ENCODE measurements around the gene TET3.

The TET3 gene

DNA sequence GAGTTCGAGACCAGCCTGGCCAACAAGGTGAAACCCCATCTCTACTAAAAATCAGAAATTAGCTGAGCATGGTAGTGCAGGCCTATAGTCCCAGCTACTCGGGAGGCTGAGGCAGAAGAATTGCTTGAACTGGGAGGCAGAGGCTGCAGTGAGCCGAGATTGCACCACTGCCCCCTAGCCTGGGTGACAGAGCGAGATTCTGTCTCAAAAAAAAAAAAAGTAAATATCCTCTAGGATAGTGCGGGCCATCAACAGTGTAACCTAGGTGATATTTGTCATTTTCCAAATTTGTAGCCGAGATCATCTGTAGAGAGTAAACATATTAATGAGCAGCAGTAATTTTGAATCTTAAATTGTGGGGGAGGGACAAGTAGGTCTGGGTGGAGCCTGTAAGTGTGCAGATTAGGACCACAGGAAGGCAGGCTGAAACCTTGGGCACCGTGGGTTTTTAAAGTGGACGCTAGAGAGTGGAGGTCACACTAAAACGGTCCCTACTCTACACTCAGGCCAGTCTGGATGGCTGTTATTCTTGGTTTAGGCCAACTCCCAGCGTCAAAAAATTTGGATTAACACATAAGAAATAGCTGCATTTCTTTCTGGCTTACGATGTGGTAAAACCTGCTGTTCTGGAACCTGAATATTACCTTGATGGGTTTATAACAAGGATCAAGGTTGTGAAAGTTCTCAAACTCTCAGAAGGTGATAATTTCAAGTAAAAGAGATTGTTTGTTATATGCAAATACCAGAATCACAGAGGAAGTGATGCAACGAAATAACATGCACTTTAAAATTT lies 22.7 kb upstream of the TET3 start:
- Histone ChIP-seq H3K27ac (ENCODE audit: low read depth, low read length) (no peak overlapping the region), H3K4me1 (ENCODE audit: control insufficient read depth, low read length) (peaks cover 7% of the 10 kb centered on the region; the same call in 1 of the 2 replicates), H3K4me2 (ENCODE audit: low read length) (no peak overlapping the region), H3K9me2 (replicated peaks; ENCODE audit: control insufficient read depth, low read length) (no peaks in the 10 kb centered on the region), H4K20me1 (ENCODE audit: control insufficient read depth, insufficient read depth, low read depth, low read length) (no peaks in the 10 kb centered on the region), H3K36me3 (ENCODE audit: control insufficient read depth, low read length) (peaks cover 26% of the 10 kb centered on the region), H3K4me3 (ENCODE audit: low read length) (no peak overlapping the region), H3F3A (ENCODE audit: control insufficient read depth, insufficient read depth) (no peaks in the 10 kb centered on the region; the same call in 1 of the 2 replicates), H3K27me3 (ENCODE audit: control insufficient read depth, low read length) (no peaks in the 10 kb centered on the region), H3K9me3 (ENCODE audit: control insufficient read depth, insufficient read depth, low read length) (no peaks in the 10 kb centered on the region), H3K79me2 (ENCODE audit: control insufficient read depth, low read length) (no peaks in the 10 kb centered on the region)
- TF ChIP-seq EZH2phosphoT487 (IDR thresholded peaks at IDR 0.05; ENCODE audit: borderline replicate concordance, low read length): no peak
- TF ChIP-seq, protein P1, sequence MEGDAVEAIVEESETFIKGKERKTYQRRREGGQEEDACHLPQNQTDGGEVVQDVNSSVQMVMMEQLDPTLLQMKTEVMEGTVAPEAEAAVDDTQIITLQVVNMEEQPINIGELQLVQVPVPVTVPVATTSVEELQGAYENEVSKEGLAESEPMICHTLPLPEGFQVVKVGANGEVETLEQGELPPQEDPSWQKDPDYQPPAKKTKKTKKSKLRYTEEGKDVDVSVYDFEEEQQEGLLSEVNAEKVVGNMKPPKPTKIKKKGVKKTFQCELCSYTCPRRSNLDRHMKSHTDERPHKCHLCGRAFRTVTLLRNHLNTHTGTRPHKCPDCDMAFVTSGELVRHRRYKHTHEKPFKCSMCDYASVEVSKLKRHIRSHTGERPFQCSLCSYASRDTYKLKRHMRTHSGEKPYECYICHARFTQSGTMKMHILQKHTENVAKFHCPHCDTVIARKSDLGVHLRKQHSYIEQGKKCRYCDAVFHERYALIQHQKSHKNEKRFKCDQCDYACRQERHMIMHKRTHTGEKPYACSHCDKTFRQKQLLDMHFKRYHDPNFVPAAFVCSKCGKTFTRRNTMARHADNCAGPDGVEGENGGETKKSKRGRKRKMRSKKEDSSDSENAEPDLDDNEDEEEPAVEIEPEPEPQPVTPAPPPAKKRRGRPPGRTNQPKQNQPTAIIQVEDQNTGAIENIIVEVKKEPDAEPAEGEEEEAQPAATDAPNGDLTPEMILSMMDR (IDR thresholded peaks at IDR 0.05; ENCODE audit: low read depth, low read length, poor library complexity, severe bottlenecking): peak; percentile 9

DNA sequence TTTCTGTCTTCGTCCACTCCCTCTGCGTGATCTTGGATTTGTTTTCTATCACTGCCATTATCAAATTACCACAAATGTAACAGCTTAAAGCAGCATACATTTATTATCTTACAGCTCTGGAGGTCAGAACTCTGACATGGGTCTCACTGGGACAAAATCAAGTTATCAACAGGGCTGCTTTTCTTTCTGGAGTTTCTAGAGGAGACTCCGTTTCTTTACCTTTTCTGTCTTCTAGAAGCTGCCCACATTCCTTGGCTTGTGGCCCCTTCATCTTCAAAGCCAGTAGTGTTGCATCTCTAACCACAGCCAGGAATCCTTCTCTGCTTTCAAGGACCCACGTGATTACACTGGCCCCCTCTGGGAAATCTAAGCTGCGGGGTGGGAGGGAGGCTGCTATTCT lies 21.9 kb upstream of the TET3 start:
- H3K79me2 ChIP-seq (ENCODE audit: control insufficient read depth, low read length): no peaks in the 10 kb centered on the region
- no peak overlapping the region for H3K4me2 ChIP-seq (ENCODE audit: low read length)
- H4K20me1 ChIP-seq (ENCODE audit: control insufficient read depth, insufficient read depth, low read depth, low read length): no peaks in the 10 kb centered on the region
- no peaks in the 10 kb centered on the region for H3K9me2 ChIP-seq (replicated peaks; ENCODE audit: control insufficient read depth, low read length)
- no peak overlapping the region for H3K4me3 ChIP-seq (ENCODE audit: low read length)
- H3F3A ChIP-seq (ENCODE audit: control insufficient read depth, insufficient read depth): no peaks in the 10 kb centered on the region; the same call in 1 of the 2 replicates
- H3K4me1 ChIP-seq (ENCODE audit: control insufficient read depth, low read length): peaks cover 7% of the 10 kb centered on the region; the same call in 1 of the 2 replicates
- no peaks in the 10 kb centered on the region for H3K9me3 ChIP-seq (ENCODE audit: control insufficient read depth, insufficient read depth, low read length)
- H3K27ac ChIP-seq (ENCODE audit: low read depth, low read length): no peak overlapping the region
- H3K27me3 ChIP-seq (ENCODE audit: control insufficient read depth, low read length): no peaks in the 10 kb centered on the region
- no peak for TF ChIP-seq EZH2phosphoT487 (IDR thresholded peaks at IDR 0.05; ENCODE audit: borderline replicate concordance, low read length)
- TF ChIP-seq, protein P1 (IDR thresholded peaks at IDR 0.05; ENCODE audit: low read depth, low read length, poor library complexity, severe bottlenecking): no peak
- peaks cover 20% of the 10 kb centered on the region for H3K36me3 ChIP-seq (ENCODE audit: control insufficient read depth, low read length)

DNA sequence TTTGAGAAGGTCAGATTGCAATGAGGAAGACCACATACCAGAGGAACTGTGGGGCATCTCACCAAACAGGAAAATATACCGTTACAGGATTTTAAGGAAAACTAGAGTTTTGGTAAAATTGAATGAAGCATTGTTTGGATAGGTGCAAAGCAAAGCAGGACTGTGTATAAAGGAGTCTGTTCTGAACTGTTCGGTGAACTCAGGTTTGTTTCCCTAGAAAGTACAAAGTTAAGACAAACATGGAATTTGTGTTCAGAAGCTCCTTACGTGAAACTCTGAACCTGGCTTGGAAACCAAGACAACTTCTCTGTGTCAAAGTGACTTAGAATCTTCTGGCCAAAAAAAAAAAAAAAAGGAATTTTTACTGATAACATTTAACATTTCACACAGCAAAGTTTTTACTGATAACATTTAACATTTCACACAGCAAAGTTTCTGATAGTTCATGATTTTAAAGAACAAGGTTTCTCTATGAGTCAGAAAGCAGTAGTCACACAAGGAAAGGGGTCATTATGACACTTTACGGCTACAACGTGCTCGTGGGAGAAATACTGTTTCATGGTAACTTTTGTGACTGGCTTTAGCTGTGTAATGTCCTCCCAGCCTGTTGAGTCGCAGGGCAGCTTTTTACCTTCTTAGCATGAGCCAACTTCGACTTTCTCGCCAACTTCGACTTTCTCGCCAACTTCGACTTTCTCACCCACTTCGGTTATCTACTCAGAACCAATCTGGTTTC lies 21.2 kb upstream of the TET3 start:
- Histone ChIP-seq H3K4me2 (ENCODE audit: low read length) (no peak overlapping the region), H3K27me3 (ENCODE audit: control insufficient read depth, low read length) (no peaks in the 10 kb centered on the region), H3K4me3 (ENCODE audit: low read length) (no peak overlapping the region), H3K9me3 (ENCODE audit: control insufficient read depth, insufficient read depth, low read length) (no peaks in the 10 kb centered on the region), H3K79me2 (ENCODE audit: control insufficient read depth, low read length) (no peaks in the 10 kb centered on the region), H3K27ac (ENCODE audit: low read depth, low read length) (no peak overlapping the region), H3K36me3 (ENCODE audit: control insufficient read depth, low read length) (peaks cover 13% of the 10 kb centered on the region), H3K4me1 (ENCODE audit: control insufficient read depth, low read length) (peaks cover 7% of the 10 kb centered on the region; the same call in 1 of the 2 replicates), H3F3A (ENCODE audit: control insufficient read depth, insufficient read depth) (no peaks in the 10 kb centered on the region; the same call in 1 of the 2 replicates), H3K9me2 (replicated peaks; ENCODE audit: control insufficient read depth, low read length) (no peaks in the 10 kb centered on the region), H4K20me1 (ENCODE audit: control insufficient read depth, insufficient read depth, low read depth, low read length) (no peaks in the 10 kb centered on the region)
- TF ChIP-seq, protein P1 (IDR thresholded peaks at IDR 0.05; ENCODE audit: low read depth, low read length, poor library complexity, severe bottlenecking): no peak
- TF ChIP-seq EZH2phosphoT487 (IDR thresholded peaks at IDR 0.05; ENCODE audit: borderline replicate concordance, low read length): no peak
